ACC112 (cell line): ENCODE results near the gene RGCC.
"Not testable (repeated sequence)": the region's sequence is repeated elsewhere in the genome, so short reads cannot be mapped to it uniquely, and the experiment has no call there.

ENCODE experiments used
- H2AFZ ChIP-seq: fragments of 200-600 bp; sonication (generic); one replicate; pipeline ENCODE4 v1.6.0; 2017; ENCODE audit warnings: antibody characterized with exemption, low read length; ENCODE audit not compliant: unreplicated experiment
- H3K27ac ChIP-seq: fragments of 200-600 bp; sonication (generic); 2 replicates; pipeline ENCODE4 v1.5.1; 2014; ENCODE audit warnings: low read depth, mild to moderate bottlenecking, antibody characterized with exemption, low read length, moderate library complexity
- H3K27me3 ChIP-seq: fragments of 200-600 bp; sonication (generic); 2 replicates; pipeline ENCODE4 v1.6.1; 2014; ENCODE audit warnings: mild to moderate bottlenecking, antibody characterized with exemption, low read length, moderate library complexity, mixed read lengths; ENCODE audit not compliant: insufficient read depth
- H3K36me3 ChIP-seq: fragments of 200-600 bp; sonication (generic); 2 replicates; pipeline ENCODE4 v1.6.1; 2016; ENCODE audit warnings: mild to moderate bottlenecking, antibody characterized with exemption, low read length, moderate library complexity, mixed read lengths; ENCODE audit not compliant: insufficient read depth
- H3K4me1 ChIP-seq: fragments of 200-600 bp; sonication (generic); one replicate; pipeline ENCODE4 v1.6.1; 2016; ENCODE audit warnings: low read length, mixed read lengths; ENCODE audit not compliant: insufficient read depth, unreplicated experiment, control insufficient read depth
- H3K4me3 ChIP-seq: fragments of 200-600 bp; sonication (generic); 2 replicates; pipeline ENCODE4 v1.5.1; 2014; ENCODE audit warnings: mild to moderate bottlenecking, low read depth, low read length
- H3K79me2 ChIP-seq: fragments of 200-600 bp; sonication (generic); one replicate; pipeline ENCODE4 v1.6.0; 2016; ENCODE audit warnings: low read length; ENCODE audit not compliant: control insufficient read depth, unreplicated experiment, insufficient read depth

RGCC gene

GRCh38 chr13:41501281-41501680 lies 43.9 kb downstream of the RGCC start:
- H3K27ac ChIP-seq, result no peak overlapping the region

DNA sequence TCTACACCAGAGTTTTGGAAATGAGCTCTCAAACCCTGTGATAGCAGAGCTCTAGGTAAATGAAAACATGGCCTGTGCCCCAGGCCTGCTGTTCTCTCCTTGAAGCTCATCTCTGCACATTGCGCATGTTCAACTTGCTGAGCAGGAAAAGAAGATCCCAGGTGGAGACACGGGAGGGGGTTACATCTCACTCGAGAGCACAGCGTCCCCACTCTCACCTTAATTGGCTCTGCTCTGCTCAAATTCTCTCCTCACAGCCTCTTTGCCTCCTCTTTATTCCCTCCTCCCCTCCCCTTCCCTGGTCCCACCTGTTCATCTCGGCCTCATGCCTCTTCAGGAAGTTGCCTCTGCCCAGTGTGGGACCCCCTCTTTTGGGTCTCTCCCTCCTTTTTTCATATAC lies 44.7 kb downstream of the RGCC start:
- Histone ChIP-seq H2AFZ (no peak overlapping the region), H3K27me3 (no peaks in the 10 kb centered on the region), H3K36me3 (no peaks in the 10 kb centered on the region), H3K27ac (no peak overlapping the region), H3K4me3 (no peak overlapping the region), H3K4me1 (peaks cover 2% of the 10 kb centered on the region), H3K79me2 (no peaks in the 10 kb centered on the region)

More at GRCh38 chr13:41501281-41501680, 43.9 kb downstream of the RGCC start:
- Histone ChIP-seq H3K79me2 (no peaks in the 10 kb centered on the region), H3K4me1 (peaks cover 2% of the 10 kb centered on the region), H3K27me3 (no peaks in the 10 kb centered on the region), H3K4me3 (no peak overlapping the region), H2AFZ (no peak overlapping the region), H3K36me3 (no peaks in the 10 kb centered on the region)

DNA sequence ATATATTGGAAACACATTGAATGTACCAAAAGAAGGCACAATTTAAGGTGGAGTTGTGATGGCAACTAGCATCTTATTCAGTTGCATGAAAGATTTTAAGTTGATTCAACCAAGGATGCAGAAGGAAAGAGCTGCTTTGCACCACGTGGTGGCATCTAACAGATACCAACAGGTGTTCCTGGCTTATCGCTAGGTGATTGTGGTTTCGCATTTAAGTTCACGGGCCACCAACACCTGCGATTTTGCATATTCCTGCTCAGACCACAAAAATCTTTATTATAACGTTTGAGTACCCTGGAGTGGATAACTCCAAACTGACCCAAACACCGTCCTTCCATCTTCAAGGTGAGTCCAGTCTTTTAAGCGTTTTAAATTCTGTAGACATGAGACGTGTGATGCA lies 45.3 kb downstream of the RGCC start:
- Histone ChIP-seq H3K4me3 (no peak overlapping the region), H3K27me3 (no peaks in the 10 kb centered on the region), H3K27ac (no peak overlapping the region), H3K4me1 (peaks cover 2% of the 10 kb centered on the region), H3K36me3 (no peaks in the 10 kb centered on the region), H3K79me2 (no peaks in the 10 kb centered on the region), H2AFZ (no peak overlapping the region)

DNA sequence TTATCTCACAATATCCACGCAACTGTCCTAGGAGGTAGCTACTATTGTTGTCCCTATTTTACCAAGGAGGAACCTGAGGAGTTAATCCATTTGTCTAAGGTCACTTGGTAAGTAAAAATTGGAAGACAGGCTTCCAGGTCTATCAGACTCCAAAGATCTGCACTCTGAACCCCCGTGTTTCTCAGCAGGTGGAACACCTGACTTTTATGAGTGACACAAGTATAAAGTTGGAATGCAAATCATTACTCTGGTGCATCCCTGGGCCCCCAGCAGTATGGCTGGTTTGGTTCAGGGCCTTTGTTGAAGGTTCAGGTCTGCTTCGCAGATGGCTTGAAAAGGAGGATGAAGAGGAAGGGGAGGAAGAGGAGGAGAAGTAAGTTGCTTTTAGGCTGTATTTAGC lies 46.0 kb downstream of the RGCC start:
- no peaks in the 10 kb centered on the region for H3K79me2 ChIP-seq
- H3K4me3 ChIP-seq, result no peak overlapping the region
- no peaks in the 10 kb centered on the region for H3K27me3 ChIP-seq
- H3K27ac ChIP-seq, result no peak overlapping the region
- H3K36me3 ChIP-seq, result no peaks in the 10 kb centered on the region
- H2AFZ ChIP-seq, result no peak overlapping the region
- peaks cover 2% of the 10 kb centered on the region for H3K4me1 ChIP-seq

DNA sequence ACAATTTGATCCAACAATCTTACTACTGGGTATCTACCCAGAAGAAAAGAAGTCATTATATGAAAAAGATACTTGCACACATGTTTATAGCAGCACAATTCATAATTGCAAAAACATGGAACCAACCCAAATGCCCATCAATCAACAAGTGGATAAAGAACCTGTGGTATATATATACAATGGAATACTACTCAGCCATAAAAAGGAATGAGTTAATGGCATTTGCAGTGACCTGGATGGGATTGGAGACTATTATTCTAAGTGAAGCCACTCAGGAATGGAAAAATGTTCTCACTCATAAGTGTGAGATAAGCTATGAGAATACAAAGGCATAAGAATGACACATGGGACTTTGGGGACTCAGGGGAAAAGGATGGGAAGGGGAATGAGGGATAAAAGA lies 47.3 kb downstream of the RGCC start:
- H3K79me2 ChIP-seq, H2AFZ ChIP-seq, H3K4me1 ChIP-seq, H3K27me3 ChIP-seq, H3K27ac ChIP-seq, H3K36me3 ChIP-seq, H3K4me3 ChIP-seq: not testable (repeated sequence)

GRCh38 chr13:41505209-41505835 lies 48.0 kb downstream of the RGCC start:
- H2AFZ ChIP-seq, result no peak overlapping the region
- H3K79me2 ChIP-seq, result no peaks in the 10 kb centered on the region
- no peak overlapping the region for H3K4me3 ChIP-seq
- H3K4me1 ChIP-seq, result peaks cover 2% of the 10 kb centered on the region
- H3K36me3 ChIP-seq, result no peaks in the 10 kb centered on the region
- peak overlapping the region; percentile 52; the same call in 1 of the 2 replicates for H3K27ac ChIP-seq
- H3K27me3 ChIP-seq, result no peaks in the 10 kb centered on the region

GRCh38 chr13:41506312-41506711 lies 49.0 kb downstream of the RGCC start:
- Histone ChIP-seq H3K27me3 (no peaks in the 10 kb centered on the region), H3K36me3 (no peaks in the 10 kb centered on the region), H3K79me2 (no peaks in the 10 kb centered on the region), H2AFZ (no peak overlapping the region), H3K4me1 (peaks cover 2% of the 10 kb centered on the region), H3K27ac (no peak overlapping the region), H3K4me3 (no peak overlapping the region)

DNA sequence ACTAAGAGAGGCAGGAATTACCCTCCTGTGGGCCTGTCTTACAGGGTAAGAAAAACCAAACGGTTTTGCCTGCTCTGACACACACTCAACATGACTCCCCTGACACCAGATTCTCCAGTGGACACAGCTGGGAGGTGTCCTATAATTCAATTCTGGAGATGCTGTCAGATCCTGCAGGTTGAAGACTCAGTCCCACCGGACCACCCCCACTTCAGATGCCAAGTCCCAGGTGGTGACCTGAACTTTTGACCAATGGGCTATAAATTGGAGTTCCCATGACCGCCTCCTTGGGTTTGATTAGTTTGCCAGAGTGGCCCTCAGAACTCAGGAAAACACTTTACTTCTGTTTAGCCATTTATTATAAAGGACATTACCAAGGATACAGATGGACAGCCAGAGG lies 52.6 kb downstream of the RGCC start:
- Histone ChIP-seq H3K36me3 (no peaks in the 10 kb centered on the region), H2AFZ (no peak overlapping the region), H3K27ac (no peak overlapping the region), H3K79me2 (no peaks in the 10 kb centered on the region), H3K27me3 (no peaks in the 10 kb centered on the region), H3K4me1 (peaks cover 2% of the 10 kb centered on the region), H3K4me3 (no peak overlapping the region)

DNA sequence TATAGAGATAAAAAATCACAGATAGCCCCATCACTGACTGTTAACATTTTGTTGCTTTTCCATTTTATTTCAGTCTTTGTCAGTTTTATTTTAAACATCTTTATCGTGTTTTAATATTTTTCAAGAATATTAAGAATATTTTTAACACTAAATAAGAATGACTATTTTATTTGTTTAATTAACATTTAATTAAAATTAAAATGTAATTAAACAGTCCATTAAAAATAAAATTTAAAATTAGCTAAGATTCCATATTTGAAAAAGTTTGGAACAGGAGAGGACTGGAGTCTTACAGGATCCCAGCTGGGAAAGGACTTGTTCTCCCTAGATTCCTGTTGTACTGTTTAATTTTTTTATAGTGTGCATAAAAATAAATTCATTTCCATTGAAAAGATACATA lies 54.5 kb downstream of the RGCC start:
- H3K27ac ChIP-seq, result no peak overlapping the region
- no peaks in the 10 kb centered on the region for H3K27me3 ChIP-seq
- no peaks in the 10 kb centered on the region for H3K4me1 ChIP-seq
- H2AFZ ChIP-seq, result no peak overlapping the region
- H3K79me2 ChIP-seq, result no peaks in the 10 kb centered on the region
- H3K36me3 ChIP-seq, result no peaks in the 10 kb centered on the region
- H3K4me3 ChIP-seq, result no peak overlapping the region

GRCh38 chr13:41512441-41512840 lies 55.1 kb downstream of the RGCC start:
- H3K4me1 ChIP-seq, result no peaks in the 10 kb centered on the region
- no peaks in the 10 kb centered on the region for H3K79me2 ChIP-seq
- H3K27ac ChIP-seq, result no peak overlapping the region
- no peaks in the 10 kb centered on the region for H3K36me3 ChIP-seq
- no peak overlapping the region for H3K4me3 ChIP-seq
- H2AFZ ChIP-seq, result no peak overlapping the region
- no peaks in the 10 kb centered on the region for H3K27me3 ChIP-seq

DNA sequence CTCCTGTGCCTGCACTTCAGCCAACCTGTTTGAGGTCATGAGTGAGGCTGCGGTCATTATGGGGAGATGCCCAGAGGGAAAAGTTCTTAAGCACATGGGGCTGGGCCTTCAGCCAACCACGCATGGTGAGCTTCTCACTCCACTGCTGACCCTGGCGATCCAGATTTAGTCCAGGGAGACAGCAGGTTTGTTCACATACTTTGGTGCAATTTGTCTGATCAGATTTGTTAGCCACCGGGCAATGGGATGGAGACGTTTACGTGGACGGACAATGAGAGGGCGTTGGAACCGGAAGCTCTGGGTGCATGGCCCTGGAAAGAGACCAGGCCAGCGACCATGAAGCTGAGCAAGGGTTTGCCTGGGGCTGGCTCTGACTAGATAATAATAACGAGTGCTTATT lies 56.2 kb downstream of the RGCC start:
- H3K79me2 ChIP-seq, result no peaks in the 10 kb centered on the region
- H3K4me3 ChIP-seq, result no peak overlapping the region
- no peaks in the 10 kb centered on the region for H3K4me1 ChIP-seq
- no peaks in the 10 kb centered on the region for H3K36me3 ChIP-seq
- no peak overlapping the region for H3K27ac ChIP-seq
- no peak overlapping the region for H2AFZ ChIP-seq
- H3K27me3 ChIP-seq, result no peaks in the 10 kb centered on the region
